ENCODE measurements around the gene ZNF417.
"Not testable (repeated sequence)": the region's sequence is repeated elsewhere in the genome, so short reads cannot be mapped to it uniquely, and the experiment has no call there.

The ZNF417 gene

DNA sequence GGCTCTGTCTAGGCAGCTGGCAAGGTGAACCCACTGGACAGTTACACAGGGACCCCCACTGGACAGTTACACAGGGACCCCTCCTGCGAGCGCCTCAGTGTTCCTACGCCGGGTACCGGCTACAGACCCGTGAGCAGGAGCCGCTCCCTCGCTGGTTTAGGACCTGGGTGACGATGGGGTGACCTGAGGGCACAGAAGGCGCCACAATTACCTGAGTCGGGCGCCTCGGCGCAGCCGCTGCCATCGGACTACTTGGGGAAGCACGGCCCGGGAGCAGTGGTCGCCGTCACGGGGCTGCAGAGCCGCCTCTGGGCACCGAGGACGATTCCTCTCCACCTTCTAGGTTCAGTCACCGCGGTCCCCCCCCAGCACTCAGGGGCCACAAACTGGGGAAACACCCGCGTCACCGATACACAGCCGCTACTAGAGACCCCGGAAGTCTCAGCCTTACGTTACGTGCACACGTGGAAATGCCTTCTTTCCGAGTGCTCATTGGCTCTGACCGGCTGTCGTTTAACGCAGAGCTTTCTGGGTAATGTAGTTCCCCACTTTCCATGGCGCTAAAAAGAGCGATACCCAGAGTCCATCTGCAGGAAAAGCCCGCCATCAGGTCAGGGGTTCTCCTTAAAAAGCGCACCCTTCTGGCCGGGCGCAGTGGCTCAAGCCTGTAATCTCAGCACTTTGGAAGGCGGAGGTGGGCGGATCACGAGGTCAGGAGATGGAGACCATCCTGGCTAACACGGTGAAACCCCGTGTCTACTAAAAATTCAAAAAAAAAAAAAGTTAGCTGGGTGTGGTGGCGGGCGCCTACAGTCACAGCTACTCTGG lies at the start of gene ZNF417:
Gene ZNF417, minus strand, starts transcription at position 425 of the 828 bp plus-strand sequence. Its CDS starts 181 bp downstream, at position 244.
- peak; percentile 98 for DNase-seq

DNA sequence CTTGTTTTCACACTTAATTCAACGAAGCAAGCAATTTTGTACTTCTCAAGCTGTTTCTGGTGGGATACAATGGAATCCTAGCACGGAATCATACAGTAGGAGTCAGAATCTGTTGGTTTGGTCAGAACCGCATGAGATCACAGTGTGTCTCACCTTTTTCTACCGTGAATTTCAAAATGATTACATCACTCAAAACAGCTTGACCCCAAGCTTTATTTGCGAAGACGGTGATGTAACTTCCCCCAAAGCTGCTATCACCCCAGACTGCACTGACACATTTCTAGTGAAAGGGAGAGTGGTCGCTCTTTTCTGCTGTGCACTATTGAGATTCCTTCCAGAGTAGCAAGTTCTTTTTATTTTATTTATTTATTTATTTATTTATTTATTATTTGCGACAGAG lies 48.4 kb upstream of the ZNF417 start:
- no peak for DNase-seq

DNA sequence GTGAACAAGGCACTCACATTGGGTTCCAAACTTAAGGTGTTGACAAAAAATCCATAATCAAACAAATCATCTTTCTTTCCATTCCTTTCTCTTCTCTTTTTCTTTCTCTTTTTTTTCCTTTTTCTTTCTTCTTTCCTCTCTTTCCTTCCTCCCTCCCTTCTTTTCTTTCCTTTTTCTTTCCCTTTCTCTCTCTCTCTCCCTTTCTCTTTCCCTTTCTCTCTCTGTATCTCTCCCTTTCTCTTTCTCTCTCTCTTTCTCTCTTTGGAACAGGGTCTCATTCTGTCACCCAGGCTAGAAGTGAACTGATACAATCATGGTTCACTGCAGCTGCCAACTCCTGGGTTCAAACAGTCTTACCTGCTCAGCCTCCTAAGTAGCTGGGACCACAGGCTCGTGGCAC lies 45.4 kb upstream of the ZNF417 start:
- DNase-seq, result no peak

DNA sequence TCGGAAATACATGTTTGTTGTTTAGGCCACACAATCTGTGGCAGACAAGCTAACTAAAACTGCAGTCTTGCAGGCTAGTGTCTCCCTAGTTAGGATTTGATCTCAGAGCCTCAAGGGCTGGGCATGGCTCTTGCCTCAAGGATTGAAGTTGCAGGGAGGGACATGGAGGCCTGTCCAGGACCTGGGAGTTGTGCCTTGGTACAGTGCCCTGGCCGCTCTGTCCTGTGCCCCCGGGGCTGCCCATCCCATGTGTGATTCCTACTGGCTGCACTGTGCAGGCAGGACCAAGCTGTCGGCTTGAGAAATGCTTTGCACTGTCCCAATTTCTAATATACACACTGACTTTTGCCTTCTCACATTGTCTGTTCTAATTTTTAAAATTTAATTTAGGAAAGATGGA lies 38.6 kb upstream of the ZNF417 start:
- DNase-seq, result no peak

DNA sequence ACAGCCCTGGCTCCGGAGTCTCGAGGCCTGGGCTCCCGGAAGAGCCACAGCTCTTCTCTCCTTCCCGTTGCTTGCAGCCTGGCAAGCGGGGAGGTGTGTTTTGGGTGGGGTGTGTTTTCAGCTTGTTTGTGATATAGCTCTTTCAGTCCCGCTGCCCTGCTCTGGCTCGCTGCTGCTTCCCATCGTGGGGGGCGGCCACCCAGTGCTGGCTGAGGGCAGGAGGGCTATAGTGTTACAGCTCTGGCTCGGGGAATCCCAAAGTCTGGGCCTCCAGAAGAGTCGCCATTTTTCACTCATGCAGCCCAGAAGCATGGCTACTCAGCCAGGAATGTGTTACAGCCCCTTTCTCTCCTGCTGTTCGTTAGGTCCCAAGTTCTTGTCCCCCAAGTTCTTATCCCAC lies 33.3 kb upstream of the ZNF417 start:
- no peak for DNase-seq

DNA sequence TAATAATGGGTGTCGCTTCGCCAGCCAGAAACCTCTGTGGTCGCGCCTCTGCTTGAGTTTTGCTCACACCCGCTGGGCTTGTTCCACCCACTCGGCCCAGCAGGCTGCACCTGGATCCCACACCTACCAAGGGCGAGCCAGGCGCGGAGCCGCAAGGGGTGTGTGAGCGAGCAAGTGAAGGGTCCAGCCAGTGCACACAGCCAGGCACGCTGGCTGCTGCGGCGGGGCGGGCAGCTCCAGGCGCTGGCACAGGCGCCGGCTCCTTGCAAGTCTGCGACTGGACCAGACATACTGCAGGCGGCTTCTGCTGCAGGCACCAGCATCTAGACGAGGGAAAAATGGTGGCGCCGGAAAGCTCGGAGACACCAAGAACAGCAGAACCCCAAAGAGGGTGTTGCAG lies 32.9 kb upstream of the ZNF417 start:
- DNase-seq, result no peak

DNA sequence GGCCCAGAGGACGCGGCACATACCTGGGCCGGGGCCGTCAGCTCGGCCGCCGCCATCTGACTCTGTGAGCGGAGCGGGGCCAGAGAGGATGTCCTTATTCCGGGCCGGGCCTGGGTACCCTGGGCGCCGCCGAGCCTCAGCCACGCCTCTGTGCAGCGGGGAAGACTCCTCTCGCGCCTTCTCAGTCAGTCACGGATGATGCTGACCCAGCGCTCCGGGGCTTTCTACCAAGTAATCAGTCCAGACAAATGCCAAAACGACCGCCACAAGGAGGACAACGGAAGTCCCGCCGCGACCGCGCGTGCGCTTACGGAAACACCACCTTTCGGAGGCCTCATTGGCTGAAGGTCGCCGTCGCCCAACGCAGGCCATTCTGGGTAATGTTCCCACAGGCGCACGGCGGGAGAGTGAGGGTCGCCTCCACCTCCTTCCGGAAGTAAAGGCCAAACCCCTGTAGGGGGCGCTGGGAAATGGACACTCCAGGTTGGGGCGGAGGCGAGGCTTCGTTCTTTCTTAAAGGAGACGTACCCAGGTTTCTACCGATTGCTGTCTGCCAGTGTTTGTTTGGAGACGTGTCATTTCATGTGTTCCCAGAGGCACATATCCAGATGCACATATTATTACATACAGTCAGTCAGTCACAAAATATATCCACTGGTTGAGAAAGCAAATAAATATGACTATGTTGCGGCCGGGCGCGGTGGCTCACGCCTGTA lies 31.2 kb upstream of the ZNF417 start, which contains the start of gene ZNF256:
Gene ZNF256, minus strand, starts transcription at position 288 of the 716 bp plus-strand sequence. Its CDS starts 232 bp downstream, at position 56.
- DNase-seq, result peak; percentile 92

GRCh38 chr19:57947088-57947418 lies 30.7 kb upstream of the ZNF417 start:
- no peak for DNase-seq

- no peak for DNase-seq
These were observed 29.9 kb upstream of the ZNF417 start for GRCh38 chr19:57946316-57946715.

DNA sequence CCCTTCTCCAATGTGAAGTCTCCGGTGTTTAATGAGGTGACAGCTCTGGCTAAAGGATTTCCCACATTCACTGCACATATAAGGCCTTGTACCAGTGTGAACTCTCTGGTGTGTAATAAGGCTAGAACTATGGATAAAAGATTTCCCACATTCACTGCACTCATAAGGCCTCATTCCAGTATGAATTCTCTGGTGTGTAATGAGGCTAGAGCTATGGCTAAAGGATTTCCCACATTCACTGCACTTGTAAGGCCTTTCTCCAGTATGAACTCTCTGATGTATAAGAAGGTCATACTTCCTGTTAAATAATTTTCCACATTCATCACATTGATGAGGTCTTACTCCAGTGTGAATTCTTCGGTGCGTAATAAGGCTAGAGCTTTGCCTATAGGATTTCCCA lies 25.2 kb upstream of the ZNF417 start:
- DNase-seq, result no peak

- DNase-seq, result no peak
These were observed 19.3 kb upstream of the ZNF417 start for GRCh38 chr19:57935731-57936130.

GRCh38 chr19:57934820-57935665 lies 18.7 kb upstream of the ZNF417 start, which contains the start of gene ZNF418:
Gene ZNF418, minus strand, starts transcription at chr19:57935402. Its CDS starts 1,580 bp downstream, at chr19:57933822.
- peak; percentile 94 for DNase-seq

DNA sequence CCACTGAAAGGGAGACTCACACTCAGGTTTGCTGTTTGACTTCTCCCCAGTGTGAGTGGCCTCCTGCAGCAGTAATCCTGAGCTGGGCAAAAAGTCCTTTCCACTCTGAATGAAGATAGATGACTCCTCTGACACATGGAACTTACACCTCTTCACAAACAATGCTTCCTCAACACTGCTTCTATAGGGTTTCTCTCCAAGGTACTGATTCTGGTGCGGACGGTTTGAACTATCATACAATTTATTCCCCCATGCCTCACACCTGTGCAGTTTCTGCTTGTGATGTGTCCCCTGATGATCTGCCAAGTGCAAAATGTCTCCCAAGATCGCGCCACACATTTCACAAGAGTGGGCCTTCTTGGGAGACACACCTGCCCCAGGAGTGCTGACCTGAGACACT lies 11.2 kb upstream of the ZNF417 start:
- DNase-seq, result no peak

- no peak for DNase-seq
These were observed 1.9 kb downstream of the ZNF417 start for GRCh38 chr19:57914531-57914930.

DNA sequence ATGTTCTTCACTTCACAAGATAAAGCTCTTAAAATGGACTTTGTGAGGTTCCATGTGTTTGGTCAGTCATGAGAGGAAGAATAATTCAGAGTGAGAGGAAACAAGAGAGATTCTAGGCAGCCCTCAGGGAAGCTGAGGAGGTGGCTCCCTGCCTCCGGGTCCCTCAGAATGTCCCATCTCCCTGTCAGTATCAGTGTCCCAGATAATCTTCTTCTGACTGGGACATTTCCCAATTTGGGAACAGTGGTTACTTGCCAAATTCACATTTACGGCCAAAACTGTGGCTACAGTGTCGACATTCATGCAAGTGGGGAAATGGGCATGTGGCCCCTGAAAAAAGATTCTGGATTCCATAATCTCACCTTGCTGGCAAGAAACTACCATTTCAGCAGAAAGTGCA lies 9.0 kb downstream of the ZNF417 start:
- DNase-seq, result no peak

GRCh38 chr19:57905258-57905657 lies 11.1 kb downstream of the ZNF417 start:
- DNase-seq, result no peak

GRCh38 chr19:57903618-57904184 lies 12.7 kb downstream of the ZNF417 start:
- DNase-seq, result no peak

DNA sequence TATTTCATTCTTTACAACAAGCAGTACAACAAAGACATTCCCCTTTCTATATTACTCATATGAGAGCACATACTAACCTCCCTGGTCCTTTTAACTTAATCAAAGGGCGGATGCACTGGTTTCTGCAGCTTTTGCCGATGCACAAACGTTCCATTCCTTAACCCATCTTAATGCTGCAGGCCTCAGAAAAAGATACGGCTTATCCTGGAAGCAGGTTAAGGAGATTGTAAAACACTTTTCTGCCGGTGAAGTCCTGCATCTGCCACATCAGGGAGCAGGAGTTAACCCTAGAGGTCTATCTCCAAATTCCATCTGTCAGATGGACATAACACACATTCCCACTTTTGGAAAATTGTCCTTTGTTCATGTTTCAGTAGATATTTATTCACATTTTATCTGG lies 16.1 kb downstream of the ZNF417 start:
- no peak for DNase-seq

- DNase-seq, result not testable (repeated sequence)
These were observed 25.7 kb downstream of the ZNF417 start for GRCh38 chr19:57890706-57891105.

- peak; percentile 95 for DNase-seq
These were observed 27.7 kb downstream of the ZNF417 start, which contains the start of gene ZNF814 for GRCh38 chr19:57888560-57889231. Gene ZNF814, minus strand, starts transcription at chr19:57889037. Its CDS starts 235 bp downstream, at chr19:57888802.

- no peak for DNase-seq
These were observed 28.3 kb downstream of the ZNF417 start for GRCh38 chr19:57888107-57888559.

Data from DMS 273 treated with DMSO at 0.1 percent for 48 hours (cell line).